OCI-LY3 (cell line): ENCODE measurements around the gene DHRSX.
"Not testable (repeated sequence)": the region's sequence is repeated elsewhere in the genome, so short reads cannot be mapped to it uniquely, and the experiment has no call there.

Experiments
- H2AFZ ChIP-seq: fragments of 200-600, 300-600 bp; shearing (Covaris generic); 2 replicates; pipeline ENCODE4 v1.6.0; 2014; ENCODE audit warnings: antibody characterized with exemption, low read depth, low read length
- H3K27ac ChIP-seq: fragments of 200-600, 300-600 bp; sonication (generic); 2 replicates; pipeline ENCODE4 v1.5.1; 2014; ENCODE audit warnings: mild to moderate bottlenecking, low read length, moderate library complexity, mixed read lengths
- H3K27me3 ChIP-seq: fragments of 200-600, 300-600 bp; sonication (generic); 2 replicates; pipeline ENCODE4 v1.6.1; 2014; ENCODE audit warnings: low read depth, low read length, mixed read lengths
- H3K36me3 ChIP-seq: fragments of 200-600, 300-600 bp; sonication (generic); replicated peaks from 2 replicates; pipeline ENCODE3; 2014; ENCODE audit warnings: low read depth, low read length, mixed read lengths
- H3K4me1 ChIP-seq: fragments of 300-600, 200-600 bp; sonication (generic); 2 replicates; pipeline ENCODE4 v1.6.1; 2014; ENCODE audit warnings: low read length, mixed read lengths
- H3K4me2 ChIP-seq: fragments of 200-600, 300-600 bp; sonication (generic); 2 replicates; pipeline ENCODE4 v1.6.1; 2014; ENCODE audit warnings: low read length, mixed read lengths
- H3K4me3 ChIP-seq: fragments of 300-600, 200-600 bp; sonication (generic); 2 replicates; pipeline ENCODE4 v1.5.1; 2014; ENCODE audit warnings: antibody characterized with exemption, mild to moderate bottlenecking, low read length, moderate library complexity
- H3K79me2 ChIP-seq: fragments of 300-600, 200-600 bp; shearing (Covaris generic); 2 replicates; pipeline ENCODE4 v1.6.1; 2014; ENCODE audit warnings: mild to moderate bottlenecking, low read length, mixed read lengths
- H3K9ac ChIP-seq: fragments of 300-600, 200-600 bp; shearing (Covaris generic); 2 replicates; pipeline ENCODE4 v1.6.0; 2014; ENCODE audit warnings: mild to moderate bottlenecking, low read length, moderate library complexity
- H3K9me3 ChIP-seq: fragments of 200-600, 300-600 bp; shearing (Covaris generic); 2 replicates; pipeline ENCODE4 v1.6.1; 2014; ENCODE audit warnings: low read length, mixed read lengths; ENCODE audit not compliant: insufficient read depth
- H4K20me1 ChIP-seq: fragments of 200-600, 300-600 bp; sonication (generic); 2 replicates; pipeline ENCODE4 v1.6.1; 2016; ENCODE audit warnings: low read length, mixed read lengths; ENCODE audit not compliant: insufficient read depth
- CTCF ChIP-seq: fragments of 200-600, 300-600 bp; sonication (generic); IDR thresholded peaks from 2 replicates; pipeline ENCODE4 v1.5.1; 2014; ENCODE audit warnings: antibody characterized with exemption, low read length, low read depth
- EZH2phosphoT487 ChIP-seq: fragments of 200-600 bp; shearing (Covaris generic); IDR thresholded peaks from 2 replicates; pipeline ENCODE4 v1.6.1; 2018; ENCODE audit warnings: antibody characterized with exemption, mixed run types, low read depth

The DHRSX gene

GRCh38 chrX:2520539-2520938, 19.8 kb upstream of the DHRSX start:
- Histone ChIP-seq H3K36me3 (peaks cover 26% of the 10 kb centered on the region), H3K4me1 (peaks cover 33% of the 10 kb centered on the region), H3K4me2 (peak overlapping the region; percentile 63)

DNA sequence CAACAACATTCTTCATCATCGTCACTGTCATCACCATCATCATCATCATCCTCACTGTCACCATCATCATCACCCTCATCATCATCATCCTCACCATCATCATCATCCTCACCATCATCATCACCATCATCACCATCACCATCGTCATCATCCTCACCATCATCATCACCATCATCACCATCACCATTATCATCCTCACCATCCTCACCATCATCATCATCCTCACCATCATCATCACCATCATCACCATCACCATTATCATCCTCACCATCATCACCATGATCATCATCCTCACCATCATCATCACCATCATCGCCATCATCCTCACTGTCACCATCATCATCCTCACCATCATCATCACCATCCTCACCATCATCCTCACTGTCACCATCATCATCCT, 18.9 kb upstream of the DHRSX start:
- H3K9ac ChIP-seq, H2AFZ ChIP-seq, H3K27ac ChIP-seq, H3K27me3 ChIP-seq, H3K4me3 ChIP-seq, H3K4me2 ChIP-seq, H3K79me2 ChIP-seq, H4K20me1 ChIP-seq: not testable (repeated sequence)
- Histone ChIP-seq H3K9me3 (peaks cover 35% of the 10 kb centered on the region), H3K36me3 (peaks cover 19% of the 10 kb centered on the region), H3K4me1 (peaks cover 40% of the 10 kb centered on the region)

More at GRCh38 chrX:2520539-2520938, 19.8 kb upstream of the DHRSX start:
- H3K27me3 ChIP-seq = no peaks in the 10 kb centered on the region
- no peaks in the 10 kb centered on the region for H4K20me1 ChIP-seq
- peak overlapping the region; percentile 26; the same call in 1 of the 2 replicates for H3K4me3 ChIP-seq
- H3K27ac ChIP-seq = peak overlapping the region; percentile 86
- peak overlapping the region; percentile 33 for H3K9ac ChIP-seq
- H3K79me2 ChIP-seq = no peaks in the 10 kb centered on the region
- no peak for TF ChIP-seq EZH2phosphoT487
- no peak for TF ChIP-seq CTCF
- no peak overlapping the region for H2AFZ ChIP-seq
- peaks cover 40% of the 10 kb centered on the region for H3K9me3 ChIP-seq

GRCh38 chrX:2517055-2517454, 16.3 kb upstream of the DHRSX start:
- Histone ChIP-seq H3K79me2 (no peaks in the 10 kb centered on the region), H2AFZ (peak overlapping the region; percentile 51), H3K4me1 (peaks cover 49% of the 10 kb centered on the region), H3K36me3 (peaks cover 12% of the 10 kb centered on the region), H3K4me3 (no peak overlapping the region), H3K4me2 (peak overlapping the region; percentile 42), H4K20me1 (no peaks in the 10 kb centered on the region), H3K9me3 (peaks cover 21% of the 10 kb centered on the region; the same call in 1 of the 2 replicates), H3K9ac (no peak overlapping the region), H3K27me3 (no peaks in the 10 kb centered on the region), H3K27ac (no peak overlapping the region)
- no peak for TF ChIP-seq EZH2phosphoT487
- no peak for TF ChIP-seq CTCF

- no peaks in the 10 kb centered on the region for H4K20me1 ChIP-seq
- TF ChIP-seq EZH2phosphoT487 (no peak), CTCF (no peak)
- H3K9ac ChIP-seq = no peak overlapping the region
- H3K27me3 ChIP-seq = no peaks in the 10 kb centered on the region
- H3K36me3 ChIP-seq = peaks cover 12% of the 10 kb centered on the region
- H3K4me1 ChIP-seq = peaks cover 49% of the 10 kb centered on the region
- H3K4me3 ChIP-seq = no peak overlapping the region
- peak overlapping the region; percentile 51 for H2AFZ ChIP-seq
- peak overlapping the region; percentile 42 for H3K4me2 ChIP-seq
- H3K79me2 ChIP-seq = no peaks in the 10 kb centered on the region
- peaks cover 21% of the 10 kb centered on the region; the same call in 1 of the 2 replicates for H3K9me3 ChIP-seq
- H3K27ac ChIP-seq = no peak overlapping the region
These were observed 15.8 kb upstream of the DHRSX start for GRCh38 chrX:2516623-2517022.
